Neutrophil (primary cell): ENCODE data around the gene VWA5B1.

Source experiments
- H3K27ac ChIP-seq: fragments of 200-600 bp; sonication (generic); 2 replicates; pipeline ENCODE4 v1.5.1; 2016; ENCODE audit warnings: mild to moderate bottlenecking, moderate library complexity
- H3K27me3 ChIP-seq: fragments of 200-600 bp; sonication (generic); 2 replicates; pipeline ENCODE4 v1.6.0; 2016; ENCODE audit warnings: mild to moderate bottlenecking
- H3K36me3 ChIP-seq: fragments of 200-600 bp; sonication (generic); 2 replicates; pipeline ENCODE4 v1.5.1; 2017
- H3K4me1 ChIP-seq, 2 experiments: fragments of 200-600 bp in 1 of 2; sonication (generic) in 1 of 2; 1 replicate in 1 of 2; 2 replicates in 1 of 2; pipeline versions ENCODE4 v1.5.1 to v1.6.1; 2013 to 2016; ENCODE audit warnings: low read depth in 1 of 2, low read length in 1 of 2, mild to moderate bottlenecking in 1 of 2, moderate library complexity in 1 of 2; ENCODE audit not compliant: control insufficient read depth in 1 of 2, insufficient read depth in 1 of 2
- H3K4me3 ChIP-seq, 2 experiments: fragments of 200-600 bp in 1 of 2; sonication (generic) in 1 of 2; 1 replicate in 1 of 2; 2 replicates in 1 of 2; pipeline ENCODE4 v1.5.1; 2013 to 2016; ENCODE audit warnings: low read depth in 1 of 2, low read length in 1 of 2, mild to moderate bottlenecking in 1 of 2, moderate library complexity in 1 of 2
- H3K9me3 ChIP-seq: fragments of 200-600 bp; sonication (generic); 2 replicates; pipeline ENCODE4 v1.5.1; 2016
- CTCF ChIP-seq: fragments of 200-600 bp; sonication (generic); IDR thresholded peaks from 2 replicates; pipeline ENCODE4 v1.5.1; 2016; ENCODE audit warnings: antibody characterized with exemption

VWA5B1 gene

GRCh38 chr1:20290624-20291597, at the start of gene VWA5B1:
Gene VWA5B1 (plus strand): TSS chr1:20290875. CDS start chr1:20310602, 19,727 bp downstream.
- no peak within 1 kb of the TSS for H3K4me3 ChIP-seq
- no peaks in the 10 kb centered on the region for H3K36me3 ChIP-seq
- H3K9me3 ChIP-seq = no peaks in the 10 kb centered on the region
- H3K4me1 ChIP-seq = no peaks in the 10 kb centered on the region
- TF ChIP-seq CTCF = no peak
- peaks cover 74% of the 10 kb centered on the region for H3K27me3 ChIP-seq
- no peak within 1 kb of the TSS for H3K27ac ChIP-seq

- Histone ChIP-seq H3K4me1 (no peaks in the 10 kb centered on the region), H3K9me3 (no peaks in the 10 kb centered on the region), H3K27ac (no peak overlapping the region), H3K4me3 (no peak overlapping the region), H3K27me3 (peaks cover 73% of the 10 kb centered on the region), H3K36me3 (no peaks in the 10 kb centered on the region)
- no peak for TF ChIP-seq CTCF
Measured at GRCh38 chr1:20242890-20243479, 47.7 kb upstream of the VWA5B1 start.

- no peak overlapping the region for H3K27ac ChIP-seq
- H3K36me3 ChIP-seq = no peaks in the 10 kb centered on the region
- TF ChIP-seq CTCF = no peak
- peaks cover 30% of the 10 kb centered on the region for H3K27me3 ChIP-seq
- H3K4me3 ChIP-seq = no peak overlapping the region
- H3K9me3 ChIP-seq = no peaks in the 10 kb centered on the region
- H3K4me1 ChIP-seq = no peaks in the 10 kb centered on the region
Measured at GRCh38 chr1:20248971-20249612, 41.6 kb upstream of the VWA5B1 start.

- Histone ChIP-seq H3K27me3 (peaks cover 19% of the 10 kb centered on the region), H3K27ac (no peak overlapping the region), H3K36me3 (no peaks in the 10 kb centered on the region), H3K4me3 (no peak overlapping the region), H3K9me3 (no peaks in the 10 kb centered on the region), H3K4me1 (no peaks in the 10 kb centered on the region)
- TF ChIP-seq CTCF = no peak
Measured at GRCh38 chr1:20250340-20250989, 40.2 kb upstream of the VWA5B1 start.

- Histone ChIP-seq H3K9me3 (no peaks in the 10 kb centered on the region), H3K27me3 (peaks cover 29% of the 10 kb centered on the region), H3K4me3 (no peak overlapping the region), H3K36me3 (no peaks in the 10 kb centered on the region), H3K27ac (no peak overlapping the region), H3K4me1 (no peaks in the 10 kb centered on the region)
- TF ChIP-seq CTCF = no peak
Measured at GRCh38 chr1:20252587-20252986, 38.1 kb upstream of the VWA5B1 start.
